Stimulated activated CD4-positive, alpha-beta T cell treated with anti-CD3 and anti-CD28 coated beads, Interleukin-1b, Interleukin-23, amount 100 ng/mL, for 48 hours (primary cell): ENCODE data around the gene TBC1D32.
"Not testable (repeated sequence)": the region's sequence is repeated elsewhere in the genome, so short reads cannot be mapped to it uniquely, and the experiment has no call there.

Experiments
- DNase-seq: peaks from one replicate; pipeline ENCODE4 v3.0.0-alpha.2; 2020

The TBC1D32 gene

DNA sequence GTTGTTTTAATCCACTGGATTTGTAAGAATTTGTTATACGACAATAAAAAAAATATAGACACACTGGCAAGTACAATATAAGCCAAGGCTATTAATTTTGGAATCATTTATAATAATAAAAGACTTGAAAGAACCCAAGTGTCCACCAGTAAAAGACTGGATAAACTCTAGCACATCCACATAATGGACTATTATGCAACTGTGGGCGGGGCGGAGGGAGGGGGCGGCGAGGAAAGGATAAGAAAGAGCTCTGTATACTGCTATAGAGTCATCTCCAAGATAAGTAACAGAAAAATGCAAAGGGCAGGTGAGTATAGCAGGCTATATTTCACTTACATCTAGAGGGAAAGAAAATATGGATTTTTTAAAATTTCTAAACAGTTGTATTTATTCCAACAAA, 123.3 kb downstream of the TBC1D32 start:
- no peak for DNase-seq

DNA sequence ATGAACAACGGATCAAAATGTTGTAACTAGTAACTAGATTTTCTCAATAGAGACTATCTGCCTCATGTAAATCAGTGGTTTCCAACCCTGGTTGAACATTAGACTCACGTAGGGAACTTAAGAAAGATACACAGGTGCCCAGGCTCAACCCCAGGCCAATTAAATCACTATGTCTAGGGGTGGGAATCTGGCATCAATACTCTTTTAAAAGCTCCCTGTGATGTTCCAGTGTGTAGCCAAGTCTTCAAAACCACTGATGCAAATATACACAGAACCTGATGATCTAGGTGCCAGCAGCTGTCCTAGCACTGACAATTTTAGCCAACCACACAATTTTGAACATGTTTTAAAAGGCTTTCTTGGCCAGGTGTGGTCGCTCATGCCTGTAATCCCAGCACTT, 128.7 kb downstream of the TBC1D32 start:
- no peak for DNase-seq

GRCh38 chr6:121201105-121201504, 133.2 kb downstream of the TBC1D32 start:
- DNase-seq = no peak

GRCh38 chr6:121196042-121196441, 138.2 kb downstream of the TBC1D32 start:
- not testable (repeated sequence) for DNase-seq

GRCh38 chr6:121190122-121190521, 144.2 kb downstream of the TBC1D32 start:
- no peak for DNase-seq

DNA sequence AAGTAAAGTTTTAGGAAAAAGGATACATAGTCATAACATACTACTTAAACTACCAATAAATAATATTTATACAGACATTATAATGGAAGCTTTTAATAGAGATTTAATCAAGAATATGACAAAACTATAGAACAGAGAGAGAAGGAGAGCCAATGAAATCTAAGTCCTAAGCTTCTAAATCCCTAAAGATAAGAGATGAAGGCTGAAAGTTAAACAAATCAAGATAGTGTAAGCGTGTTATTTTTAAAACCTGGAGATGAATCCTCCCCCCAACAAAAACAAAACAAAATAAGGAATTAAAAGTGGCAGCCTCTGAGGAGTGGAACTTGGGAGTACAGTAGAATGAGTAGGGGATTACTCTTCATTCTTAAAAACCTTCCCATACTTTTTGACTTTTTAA, 145.9 kb downstream of the TBC1D32 start:
- no peak for DNase-seq

DNA sequence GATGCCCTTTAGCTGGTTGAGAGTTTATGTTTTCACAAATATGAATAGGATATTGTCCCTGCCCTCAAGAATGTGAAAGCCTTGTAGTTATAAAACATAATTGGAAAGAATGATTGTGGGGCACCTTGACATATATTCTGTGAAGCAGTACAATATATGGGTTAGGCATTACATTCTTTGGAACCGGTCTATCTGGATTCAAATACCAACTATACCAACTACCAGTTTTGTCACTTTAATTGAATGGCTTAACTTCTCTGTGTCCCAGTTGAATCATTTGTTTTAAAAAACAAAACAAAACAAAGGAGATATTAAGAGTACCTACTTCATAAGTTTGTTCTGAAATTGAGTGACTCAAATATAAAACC, 146.5 kb downstream of the TBC1D32 start:
- no peak for DNase-seq

DNA sequence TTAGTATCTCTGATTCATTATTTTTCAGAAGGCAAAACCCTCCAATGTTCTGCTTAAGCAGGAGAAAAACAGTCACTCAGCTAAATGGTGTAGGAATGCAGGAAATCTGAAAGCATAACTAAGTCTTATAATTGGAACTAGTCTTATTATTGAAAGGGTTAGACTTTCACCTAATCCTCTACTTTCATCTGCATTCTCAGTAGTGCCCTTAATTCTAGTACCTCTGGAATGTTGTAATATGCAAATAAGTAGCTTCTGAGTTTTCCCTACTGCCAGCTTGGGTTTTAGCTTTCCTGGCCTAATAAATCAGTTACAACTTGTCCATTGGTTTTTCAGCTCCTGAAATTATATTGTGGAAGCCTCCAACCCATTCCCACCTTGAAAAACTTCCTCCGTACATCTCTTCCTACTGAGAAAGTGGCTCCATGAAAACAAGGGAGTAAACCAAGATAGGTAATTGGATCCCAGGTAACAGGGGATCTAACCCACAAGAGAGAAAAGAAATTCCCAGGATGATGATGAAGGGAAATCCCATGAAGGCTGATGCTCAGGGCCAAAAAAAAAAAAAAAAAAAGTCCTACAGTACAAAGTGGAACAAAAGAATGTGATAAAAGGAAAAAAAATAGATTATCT, 147.0 kb downstream of the TBC1D32 start:
- no peak for DNase-seq

GRCh38 chr6:121183742-121184141, 150.5 kb downstream of the TBC1D32 start:
- DNase-seq = no peak

GRCh38 chr6:121175827-121176226, 158.5 kb downstream of the TBC1D32 start:
- no peak for DNase-seq

DNA sequence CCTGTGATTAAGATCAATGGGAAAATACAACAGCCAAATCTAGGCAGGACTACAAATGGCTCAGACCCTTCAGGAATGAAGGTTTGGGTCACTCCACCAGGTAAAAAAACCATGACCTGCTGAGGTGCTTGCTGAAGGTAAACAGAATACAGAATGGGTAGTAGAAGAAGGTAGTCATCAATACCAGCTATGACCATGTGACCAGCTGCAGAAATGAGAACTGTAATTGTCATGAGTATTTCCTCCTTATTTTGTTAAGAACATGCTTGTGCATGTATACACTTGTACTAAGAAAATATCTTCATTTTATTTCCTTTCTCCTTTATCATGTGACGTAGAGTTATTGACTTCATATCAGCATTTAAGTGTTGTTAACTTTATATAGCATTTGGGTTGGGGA, 161.8 kb downstream of the TBC1D32 start:
- DNase-seq = not testable (repeated sequence)

DNA sequence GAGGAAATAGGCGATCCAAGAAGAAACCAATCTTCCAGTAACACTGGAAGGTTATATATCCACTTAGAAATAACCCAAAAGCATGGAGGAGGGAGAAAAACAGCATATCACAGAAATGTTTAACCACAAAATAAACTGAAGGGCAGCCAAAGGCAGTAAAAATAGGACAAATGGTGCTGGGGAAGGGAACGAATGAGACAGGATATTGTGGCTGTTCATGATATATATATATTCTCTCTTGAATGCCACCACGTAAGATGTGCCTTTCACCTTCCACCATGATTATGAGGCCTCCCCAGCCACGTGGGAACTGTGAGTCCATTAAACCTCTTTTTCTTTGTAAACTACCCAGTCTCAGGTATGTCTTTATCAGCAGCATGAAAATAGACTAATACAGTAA, 162.4 kb downstream of the TBC1D32 start:
- no peak for DNase-seq

DNA sequence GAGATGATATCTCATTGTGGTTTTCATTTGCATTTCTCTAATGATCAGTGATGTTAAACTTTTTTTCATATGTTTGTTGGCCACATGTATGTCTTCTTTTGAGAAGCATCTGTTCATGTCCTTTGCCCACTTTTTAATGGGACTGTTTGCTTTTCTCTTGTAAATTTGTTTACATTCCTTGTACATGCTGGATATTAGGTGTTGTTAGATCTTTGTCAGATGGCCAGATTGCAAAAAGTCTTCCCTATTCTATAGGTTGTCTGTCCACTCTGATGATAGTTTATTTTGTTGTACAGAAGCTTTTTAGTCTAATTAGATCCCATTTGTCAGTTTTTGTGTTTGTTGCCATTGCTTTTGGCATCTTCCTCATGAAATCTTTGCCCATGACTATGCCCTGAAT, 172.4 kb downstream of the TBC1D32 start:
- DNase-seq = no peak

- DNase-seq = no peak
Observed at GRCh38 chr6:121160276-121160675, 174.0 kb downstream of the TBC1D32 start.

- DNase-seq = no peak
Observed at GRCh38 chr6:121158891-121159290, 175.4 kb downstream of the TBC1D32 start.

DNA sequence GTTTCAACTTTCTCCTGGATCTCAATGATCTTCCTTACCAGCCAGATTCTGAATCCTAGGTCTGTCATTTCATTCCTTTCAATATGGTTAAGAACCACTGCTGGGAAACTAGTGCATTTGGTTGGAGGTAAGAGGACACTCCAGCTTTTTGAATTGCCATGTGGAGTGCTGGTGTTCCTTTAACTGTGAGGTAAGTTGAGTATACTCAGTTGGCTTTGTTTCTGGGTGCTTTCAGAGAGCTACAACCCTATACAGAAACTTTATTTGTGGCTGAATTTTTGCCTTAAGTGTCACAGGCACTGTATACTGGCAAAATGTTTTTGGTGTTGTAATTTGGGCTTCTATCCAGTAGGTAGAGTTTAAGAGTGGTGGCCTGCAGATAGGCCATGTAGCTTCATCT, 175.8 kb downstream of the TBC1D32 start:
- DNase-seq = no peak

GRCh38 chr6:121157906-121158305, 176.4 kb downstream of the TBC1D32 start:
- DNase-seq = no peak

DNA sequence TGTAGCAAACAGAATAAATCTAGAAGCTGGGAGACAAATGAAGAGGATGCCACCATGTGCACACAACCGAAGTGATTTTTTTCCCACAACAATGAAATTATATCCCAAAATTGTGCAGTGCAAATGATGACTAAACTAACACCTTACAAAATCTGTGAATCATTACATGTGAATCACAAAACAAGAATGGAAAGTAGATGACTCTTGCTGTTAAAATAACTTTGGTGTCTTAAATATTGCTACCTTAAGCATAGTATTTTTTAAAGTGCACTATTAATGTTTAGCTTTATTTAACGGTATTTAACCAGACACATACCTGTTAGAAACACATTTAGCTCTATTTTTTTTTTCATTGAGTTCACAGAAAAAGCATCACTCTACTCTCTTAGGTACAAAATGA, 190.8 kb downstream of the TBC1D32 start:
- DNase-seq = no peak

DNA sequence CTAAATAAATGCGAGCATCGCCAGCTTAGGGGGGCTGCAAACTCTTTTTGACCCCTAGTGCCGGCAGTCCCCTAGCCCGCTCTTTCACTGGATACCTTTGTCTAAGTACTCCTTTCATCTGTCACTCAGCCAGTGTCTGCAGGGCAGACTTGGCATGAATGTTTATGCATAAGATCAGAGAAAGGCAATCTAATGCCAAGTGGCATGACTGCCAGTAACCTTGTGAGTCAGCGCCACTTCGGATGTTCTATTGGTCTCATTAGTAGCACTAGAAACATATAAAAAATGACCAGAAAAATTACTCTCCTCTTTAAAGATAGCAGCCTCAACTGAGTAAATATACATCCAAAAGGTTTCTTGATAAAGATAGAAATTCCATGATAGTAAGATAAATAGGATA, 192.2 kb downstream of the TBC1D32 start:
- DNase-seq = no peak

DNA sequence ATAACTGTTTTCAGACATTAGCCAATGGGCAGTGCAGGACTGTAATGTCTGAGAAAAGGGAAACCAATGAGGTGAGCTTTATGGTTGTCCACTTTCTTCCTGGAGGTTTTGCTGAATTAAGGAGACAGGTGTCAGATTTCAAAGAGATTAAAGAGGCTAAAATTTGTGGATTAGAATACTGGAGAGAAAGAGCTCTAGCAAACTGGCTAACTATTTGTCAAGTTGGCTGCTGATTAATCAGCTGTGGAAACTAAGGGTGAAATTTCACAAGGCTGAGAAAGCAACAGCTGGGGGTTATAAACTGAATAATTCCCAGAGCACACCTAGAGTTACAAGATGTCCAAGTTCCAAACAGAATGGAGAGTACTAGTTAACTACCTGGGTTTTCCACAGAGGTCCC, 198.9 kb downstream of the TBC1D32 start:
- no peak for DNase-seq

- no peak for DNase-seq
Observed at GRCh38 chr6:121134922-121135321, 199.4 kb downstream of the TBC1D32 start.

DNA sequence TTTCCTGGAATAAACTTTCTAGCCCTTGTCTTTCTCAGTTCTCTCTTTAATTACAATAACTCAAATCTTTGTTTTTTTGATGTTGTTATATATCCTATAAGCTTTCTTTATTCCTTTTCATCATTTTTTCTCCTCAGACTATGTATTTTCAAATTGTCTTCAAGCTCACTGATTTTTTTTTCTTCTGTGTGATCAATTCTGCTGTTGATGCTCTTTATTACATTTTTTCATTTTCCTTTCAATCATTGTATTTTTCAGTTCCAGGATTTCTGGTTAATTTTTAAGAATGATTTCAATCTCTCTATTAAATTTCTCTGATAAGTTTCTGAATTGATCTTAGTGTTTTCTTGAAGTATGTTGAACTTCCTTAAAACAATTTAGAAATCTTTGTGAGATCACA, 209.7 kb downstream of the TBC1D32 start:
- DNase-seq = no peak

DNA sequence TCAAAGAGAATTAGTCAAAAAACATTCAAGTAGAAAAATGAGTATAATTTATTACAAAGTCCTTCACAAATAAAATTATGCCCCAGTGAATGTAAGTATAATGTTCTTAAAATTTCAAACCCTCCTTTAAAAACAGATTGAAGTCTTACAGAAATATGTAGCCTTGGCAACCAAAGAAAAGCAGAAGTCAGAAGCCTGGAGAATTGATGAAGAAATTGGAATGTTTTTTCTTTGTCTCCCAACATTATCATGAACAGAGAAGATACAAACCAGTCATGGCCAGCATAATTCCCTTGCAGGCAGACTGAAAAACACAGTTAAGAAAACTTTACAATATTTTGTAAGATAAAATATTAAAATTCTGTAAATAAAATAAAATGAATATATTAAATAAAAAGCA, 221.9 kb downstream of the TBC1D32 start:
- no peak for DNase-seq

GRCh38 chr6:121110733-121111132, 223.5 kb downstream of the TBC1D32 start:
- no peak for DNase-seq

DNA sequence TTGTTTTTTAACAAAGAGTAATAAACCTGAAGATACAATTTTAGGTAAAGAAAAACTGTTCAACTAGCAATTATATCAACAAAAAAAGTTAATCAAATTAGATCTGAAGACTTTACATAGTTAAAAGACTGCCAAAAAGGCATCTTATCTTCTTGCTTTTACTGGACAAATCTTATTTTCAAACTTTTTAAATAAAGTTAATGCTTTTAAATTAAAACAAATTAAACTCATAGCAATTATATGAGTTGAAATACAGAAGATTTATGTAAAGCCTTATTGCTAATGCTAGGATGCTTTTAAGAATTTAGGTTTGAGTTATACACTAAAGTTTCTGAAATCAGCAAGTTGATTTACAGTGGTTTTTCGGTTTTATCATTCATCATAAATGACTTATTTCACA, 227.3 kb downstream of the TBC1D32 start:
- no peak for DNase-seq

GRCh38 chr6:121105461-121105860, 228.8 kb downstream of the TBC1D32 start:
- DNase-seq = no peak
